Fibroblast of lung (primary cell): ENCODE data around the gene PRR35.

ENCODE experiments used
- CTCF ChIP-seq, 2 donors: IDR thresholded peaks in 1 of 2; conservative IDR thresholded peaks in 1 of 2; 1 replicate in 1 of 2; 2 replicates in 1 of 2; pipeline ENCODE4 v1.5.1; 2011 to 2012; ENCODE audit warnings: low read length in 2 of 2, control low read depth in 1 of 2, inconsistent platforms in 1 of 2, low read depth in 1 of 2, mild to moderate bottlenecking in 1 of 2
- EZH2 ChIP-seq: IDR thresholded peaks from 2 replicates; pipeline ENCODE4 v1.5.1; 2012; ENCODE audit warnings: low read length, control low read depth, mild to moderate bottlenecking; ENCODE audit errors: missing control alignments

- TF ChIP-seq CTCF (conservative IDR thresholded peaks at IDR 0.05 in 1 of 2, IDR thresholded peaks at IDR 0.05 in 1 of 2; ENCODE audit: low read depth in 1 of 2, low read length in 2 of 2) (no peak), EZH2 (no peak)
Measured at GRCh38 chr16:533391-534123, 26.6 kb upstream of the PRR35 start.
